ENCODE results near the gene EHD3.

DNA sequence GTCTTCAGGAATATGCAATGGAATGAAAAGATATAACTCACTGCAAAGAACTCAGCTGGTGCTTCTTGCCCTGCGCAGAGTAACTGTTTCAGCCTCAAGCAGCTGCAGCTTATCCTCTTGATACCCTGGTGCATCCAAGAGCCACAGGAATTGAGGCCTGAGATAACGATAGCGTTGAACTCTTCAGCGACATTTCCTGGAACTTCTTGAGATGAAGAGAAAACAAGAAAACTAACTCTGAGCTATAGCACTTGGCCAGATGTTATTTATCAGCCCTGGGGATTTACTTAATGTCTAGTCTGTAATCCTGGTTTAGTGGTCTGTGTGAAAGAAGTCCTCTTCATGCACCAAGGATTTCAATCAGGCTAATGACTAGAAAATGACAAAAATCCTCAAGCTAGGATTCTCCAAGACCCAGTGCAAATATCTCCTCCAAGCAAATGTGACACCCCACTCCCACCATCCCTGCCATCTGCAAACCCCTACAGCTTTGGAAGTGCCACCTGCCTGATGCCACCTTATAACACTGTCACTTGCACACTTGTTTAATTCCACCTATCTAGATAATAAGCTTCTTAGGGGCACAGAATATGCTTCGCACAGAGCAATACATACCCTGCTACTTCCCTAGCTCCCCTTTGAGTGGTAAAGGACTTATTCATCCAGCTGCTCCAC is 40.6 kb downstream of the EHD3 start:
- TF ChIP-seq, protein P1, sequence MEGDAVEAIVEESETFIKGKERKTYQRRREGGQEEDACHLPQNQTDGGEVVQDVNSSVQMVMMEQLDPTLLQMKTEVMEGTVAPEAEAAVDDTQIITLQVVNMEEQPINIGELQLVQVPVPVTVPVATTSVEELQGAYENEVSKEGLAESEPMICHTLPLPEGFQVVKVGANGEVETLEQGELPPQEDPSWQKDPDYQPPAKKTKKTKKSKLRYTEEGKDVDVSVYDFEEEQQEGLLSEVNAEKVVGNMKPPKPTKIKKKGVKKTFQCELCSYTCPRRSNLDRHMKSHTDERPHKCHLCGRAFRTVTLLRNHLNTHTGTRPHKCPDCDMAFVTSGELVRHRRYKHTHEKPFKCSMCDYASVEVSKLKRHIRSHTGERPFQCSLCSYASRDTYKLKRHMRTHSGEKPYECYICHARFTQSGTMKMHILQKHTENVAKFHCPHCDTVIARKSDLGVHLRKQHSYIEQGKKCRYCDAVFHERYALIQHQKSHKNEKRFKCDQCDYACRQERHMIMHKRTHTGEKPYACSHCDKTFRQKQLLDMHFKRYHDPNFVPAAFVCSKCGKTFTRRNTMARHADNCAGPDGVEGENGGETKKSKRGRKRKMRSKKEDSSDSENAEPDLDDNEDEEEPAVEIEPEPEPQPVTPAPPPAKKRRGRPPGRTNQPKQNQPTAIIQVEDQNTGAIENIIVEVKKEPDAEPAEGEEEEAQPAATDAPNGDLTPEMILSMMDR (IDR thresholded peaks at IDR 0.05) = no peak
- TF ChIP-seq ZFX (IDR thresholded peaks at IDR 0.05; ENCODE audit: borderline replicate concordance) = no peak
